Measurements from ENCODE around the gene CDK19.
A peak's percentile ranks its signal among the peaks of the same experiment; 100 is the strongest.

The CDK19 gene

DNA sequence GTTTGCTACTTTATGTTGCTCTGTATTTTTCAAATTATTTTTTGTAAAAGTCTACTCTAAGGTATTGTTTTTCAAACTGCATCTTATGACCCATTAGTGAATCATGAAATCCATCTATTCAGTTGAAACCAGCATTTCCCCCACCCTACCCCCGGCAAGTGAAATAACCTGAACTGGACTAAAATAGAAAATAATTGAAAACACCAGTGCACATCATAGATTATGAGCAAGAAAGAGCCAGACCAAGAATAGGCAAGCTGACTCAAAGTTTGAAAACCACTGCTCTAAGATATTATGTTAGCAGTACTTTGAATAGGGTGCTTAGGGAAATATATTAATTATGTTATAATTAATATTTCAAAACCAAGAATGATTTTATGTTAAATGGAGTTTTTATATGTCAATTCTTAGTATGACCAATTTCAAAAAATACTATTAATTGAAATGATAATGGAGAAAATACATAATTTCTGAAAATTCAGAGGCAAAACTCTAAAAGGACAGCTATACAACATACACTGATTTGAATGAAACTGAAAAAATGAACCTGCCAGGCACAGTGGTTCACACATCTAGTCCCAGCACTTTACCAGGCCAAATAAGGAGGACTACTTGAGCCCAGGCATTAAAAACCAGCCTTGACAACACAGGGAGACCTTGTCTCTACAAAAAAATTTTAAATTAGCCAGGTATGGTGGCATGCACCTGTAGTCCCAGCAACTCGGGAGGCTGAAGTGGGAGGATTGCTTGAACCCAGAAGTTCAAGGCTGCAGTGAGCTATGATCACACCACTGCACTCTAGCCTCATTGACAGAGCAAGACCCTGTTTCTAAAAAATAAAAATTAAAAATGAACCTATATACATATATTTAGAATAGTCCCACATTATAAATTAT, 112.0 kb downstream of the CDK19 start:
- DNase-seq (ENCODE audit: low spot score): no peak

DNA sequence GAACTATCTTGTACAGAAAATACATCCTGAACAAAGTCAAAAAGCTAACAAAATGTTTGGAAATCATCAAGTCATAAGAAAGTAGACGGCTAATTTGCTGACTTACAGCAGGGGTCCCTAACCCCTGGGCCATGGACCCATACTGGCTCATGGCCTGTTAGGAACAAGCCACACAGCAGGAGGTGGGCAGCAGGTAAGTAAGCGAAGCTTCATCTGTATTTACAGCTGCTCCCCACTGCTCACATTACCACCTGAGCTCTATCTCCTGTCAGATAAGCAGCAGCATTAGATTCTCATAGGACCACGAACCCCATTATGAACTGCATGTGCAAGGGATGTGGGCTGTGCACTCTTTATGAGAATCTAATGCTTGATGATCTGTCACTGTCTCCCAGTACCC, 115.5 kb downstream of the CDK19 start:
- no peak for DNase-seq (ENCODE audit: low spot score)

DNA sequence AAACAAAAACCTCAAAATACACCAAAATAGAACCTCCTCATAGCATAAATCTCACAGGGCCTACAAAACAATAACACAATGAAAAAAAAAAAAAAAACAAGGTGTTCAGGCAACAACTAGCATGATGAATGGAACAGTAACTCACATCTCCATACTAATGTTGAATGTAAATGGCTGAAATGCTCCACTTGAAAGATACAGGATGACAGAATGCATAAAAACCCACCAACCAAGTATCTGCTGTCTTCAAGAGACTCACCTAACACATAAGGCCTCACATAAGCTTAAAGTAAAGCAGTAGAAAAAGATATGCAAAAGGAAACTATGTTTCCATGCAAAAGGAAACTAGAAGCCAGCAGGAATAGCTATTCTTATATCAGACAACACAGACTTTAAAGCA, 121.3 kb downstream of the CDK19 start:
- no peak for DNase-seq (ENCODE audit: low spot score)

DNA sequence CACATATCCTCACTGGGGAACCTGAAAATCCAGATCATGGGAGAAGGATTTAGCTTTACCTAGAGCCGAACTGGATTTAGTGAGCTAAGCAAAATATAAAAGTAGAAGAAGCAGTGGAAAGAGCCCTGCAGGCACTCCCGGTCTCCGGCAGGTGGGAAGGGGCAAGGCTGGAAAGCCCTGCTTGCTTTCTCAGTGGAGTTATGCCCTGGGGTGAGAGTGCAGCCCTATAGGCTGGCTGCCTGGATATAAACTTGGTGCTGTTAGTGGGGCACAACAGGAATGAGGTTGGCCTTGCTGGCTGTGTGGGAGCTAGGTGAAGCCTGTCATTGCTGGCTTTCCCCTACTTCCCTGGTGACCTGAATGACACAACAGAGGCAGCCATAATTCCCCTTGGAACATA, 122.0 kb downstream of the CDK19 start:
- no peak for DNase-seq (ENCODE audit: low spot score)

DNA sequence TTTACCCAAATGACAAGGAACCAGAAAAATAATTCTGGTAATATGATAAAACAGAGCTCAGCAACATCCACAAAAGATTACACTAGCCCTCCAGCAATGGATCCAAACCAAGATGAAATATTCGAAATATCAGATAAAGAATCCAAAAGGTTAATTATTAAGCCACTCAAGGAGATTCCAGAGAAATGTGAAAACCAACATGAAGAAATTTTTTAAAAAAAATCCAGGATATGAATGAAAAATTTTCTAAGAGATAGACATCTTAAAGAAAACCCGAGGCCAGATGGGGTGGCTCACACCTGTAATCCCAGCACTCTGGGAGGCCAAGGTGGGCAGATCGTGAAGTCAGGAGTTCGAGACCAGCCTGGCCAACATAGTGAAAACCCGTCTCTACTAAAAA, 124.4 kb downstream of the CDK19 start:
- no peak for DNase-seq (ENCODE audit: low spot score)

DNA sequence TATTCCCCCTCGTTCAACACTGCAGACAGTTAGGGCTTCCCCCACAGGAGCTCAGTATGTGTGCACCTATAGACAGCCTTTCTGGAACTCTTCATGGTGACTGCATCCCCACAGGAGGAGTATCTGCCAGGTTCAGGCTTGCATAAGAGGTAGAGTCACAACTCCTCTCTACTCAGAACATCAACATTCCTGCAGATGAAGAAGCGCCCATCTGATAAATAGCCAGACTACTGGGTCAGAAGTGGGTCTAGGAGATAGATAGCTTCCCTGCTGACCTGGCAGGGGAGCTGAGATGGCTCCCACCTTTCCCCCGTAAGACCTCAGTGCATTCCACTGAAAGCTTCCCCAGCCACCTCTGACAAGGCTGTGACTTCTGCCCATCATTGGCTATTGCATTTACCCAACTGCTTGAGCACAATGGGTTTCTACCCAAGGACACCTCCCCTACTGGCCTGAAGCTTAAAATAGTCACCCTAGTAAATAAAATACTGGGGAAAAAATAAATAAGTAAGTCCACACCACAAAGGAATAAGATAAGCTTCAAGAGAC, 125.1 kb downstream of the CDK19 start:
- no peak for DNase-seq (ENCODE audit: low spot score)

DNA sequence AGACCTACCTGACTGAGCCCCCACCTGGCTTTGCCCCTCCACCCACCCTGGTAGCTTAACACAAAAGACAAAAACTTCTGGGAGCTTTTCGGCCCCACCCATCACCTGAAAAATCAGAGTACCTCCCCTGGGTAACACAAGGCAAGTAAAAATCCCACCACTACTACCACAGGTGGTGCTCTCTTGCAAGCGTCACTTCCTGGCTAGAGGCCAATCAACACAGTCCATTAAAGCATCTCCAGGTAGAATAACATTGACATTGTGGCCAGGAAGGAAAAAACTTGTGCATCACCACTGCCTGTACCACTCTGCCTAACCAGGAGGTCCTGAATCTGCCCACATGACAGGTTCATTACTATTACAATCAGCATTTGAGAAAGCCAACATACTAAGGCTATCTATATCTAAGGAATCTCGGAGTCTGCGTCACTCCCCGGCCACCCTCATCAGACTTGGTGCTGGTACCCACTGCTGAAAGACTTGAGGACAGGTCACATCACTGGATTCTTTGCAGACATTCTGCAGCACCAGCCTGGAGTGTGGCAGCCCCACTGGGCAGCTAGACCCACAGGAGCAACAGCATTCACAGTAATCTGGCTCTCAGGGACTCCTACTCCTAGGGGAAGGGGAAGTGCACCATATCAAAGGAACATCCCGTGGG, 125.9 kb downstream of the CDK19 start:
- no peak for DNase-seq (ENCODE audit: low spot score)

DNA sequence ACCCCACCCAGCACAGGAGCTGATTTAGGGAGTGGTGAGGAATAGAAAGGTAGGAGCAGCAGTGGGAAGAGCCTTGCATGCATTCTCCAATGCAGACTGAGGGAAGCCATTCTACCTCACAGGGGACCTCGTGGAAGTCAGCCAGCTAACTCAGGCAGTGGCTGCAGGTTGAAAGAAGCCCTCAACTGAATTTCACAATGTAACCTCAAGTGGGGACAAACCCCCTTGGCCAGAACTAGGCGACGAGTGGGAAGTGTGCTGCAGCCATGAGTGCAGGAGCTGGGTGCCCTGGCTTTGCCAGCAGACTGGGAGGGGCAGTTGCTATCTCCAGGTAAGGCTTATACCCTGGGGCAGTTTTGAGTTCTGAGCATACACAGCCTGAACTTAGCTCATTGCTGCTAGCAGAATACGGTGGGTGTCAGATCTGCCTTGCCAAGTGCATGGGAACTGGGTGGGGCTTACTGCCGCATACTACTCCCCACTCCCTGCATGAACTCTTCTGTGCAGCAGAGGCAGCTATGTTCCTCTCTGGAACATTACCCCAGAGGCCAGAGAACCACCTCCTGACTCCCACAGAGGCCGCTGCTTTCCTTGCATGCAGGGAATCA, 126.5 kb downstream of the CDK19 start:
- DNase-seq (ENCODE audit: low spot score): no peak

DNA sequence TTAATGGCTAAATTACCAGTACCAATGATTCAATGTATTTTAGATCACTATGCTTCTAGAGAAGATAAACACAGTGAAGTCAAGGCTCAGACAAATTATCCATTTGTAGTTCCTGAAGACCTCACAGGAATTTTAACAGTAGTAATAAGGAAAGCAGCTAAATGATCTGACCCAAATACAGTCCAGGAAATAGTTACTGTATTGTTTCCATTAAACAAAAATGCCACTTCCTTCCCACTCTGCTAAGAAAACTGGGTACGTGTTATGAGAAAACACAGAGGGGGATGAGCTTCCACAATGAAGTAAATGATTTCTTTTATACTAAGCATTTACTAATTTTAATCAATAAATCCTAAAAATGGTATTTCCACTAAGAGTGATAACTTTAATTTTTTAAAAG, 127.9 kb downstream of the CDK19 start:
- no peak for DNase-seq (ENCODE audit: low spot score)

DNA sequence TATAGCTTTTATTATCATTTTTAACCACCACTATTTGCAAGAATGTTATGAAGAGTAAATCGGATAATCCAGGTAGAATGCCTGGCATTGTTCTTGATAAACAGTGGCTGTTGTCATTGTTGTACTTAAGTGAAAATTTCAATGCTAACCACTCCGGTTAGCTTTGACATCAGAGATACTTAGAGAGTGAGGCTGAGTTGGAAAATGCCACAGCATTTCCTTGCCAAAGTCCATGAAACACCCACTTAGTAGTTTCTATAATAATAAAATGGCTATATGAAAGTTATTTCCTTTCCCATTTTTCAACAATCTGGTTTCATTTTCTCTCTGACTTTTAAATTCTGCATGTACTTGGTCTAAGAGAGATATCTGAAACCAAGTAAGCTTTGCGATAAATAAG, 132.0 kb downstream of the CDK19 start:
- DNase-seq (ENCODE audit: low spot score): no peak

DNA sequence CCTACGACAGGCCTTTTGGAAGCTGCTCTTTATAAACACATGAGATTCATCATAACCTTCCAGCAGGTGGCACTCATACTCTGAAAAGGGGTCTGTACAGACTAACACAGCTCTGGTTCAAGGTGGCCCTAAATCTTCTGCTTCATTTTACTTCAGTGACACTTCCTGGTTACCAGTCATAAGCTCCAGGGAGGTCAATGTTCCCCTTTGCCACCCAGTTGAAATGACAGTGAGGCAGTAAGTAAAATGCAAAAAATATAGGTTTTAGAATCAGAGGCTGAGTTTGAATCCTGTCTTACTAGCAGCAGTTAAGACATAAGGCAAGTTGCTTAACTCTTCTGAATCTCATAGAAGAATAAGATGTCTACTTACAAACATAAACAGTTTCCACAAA, 132.8 kb downstream of the CDK19 start:
- peak; percentile 84 for DNase-seq (ENCODE audit: low spot score)

DNA sequence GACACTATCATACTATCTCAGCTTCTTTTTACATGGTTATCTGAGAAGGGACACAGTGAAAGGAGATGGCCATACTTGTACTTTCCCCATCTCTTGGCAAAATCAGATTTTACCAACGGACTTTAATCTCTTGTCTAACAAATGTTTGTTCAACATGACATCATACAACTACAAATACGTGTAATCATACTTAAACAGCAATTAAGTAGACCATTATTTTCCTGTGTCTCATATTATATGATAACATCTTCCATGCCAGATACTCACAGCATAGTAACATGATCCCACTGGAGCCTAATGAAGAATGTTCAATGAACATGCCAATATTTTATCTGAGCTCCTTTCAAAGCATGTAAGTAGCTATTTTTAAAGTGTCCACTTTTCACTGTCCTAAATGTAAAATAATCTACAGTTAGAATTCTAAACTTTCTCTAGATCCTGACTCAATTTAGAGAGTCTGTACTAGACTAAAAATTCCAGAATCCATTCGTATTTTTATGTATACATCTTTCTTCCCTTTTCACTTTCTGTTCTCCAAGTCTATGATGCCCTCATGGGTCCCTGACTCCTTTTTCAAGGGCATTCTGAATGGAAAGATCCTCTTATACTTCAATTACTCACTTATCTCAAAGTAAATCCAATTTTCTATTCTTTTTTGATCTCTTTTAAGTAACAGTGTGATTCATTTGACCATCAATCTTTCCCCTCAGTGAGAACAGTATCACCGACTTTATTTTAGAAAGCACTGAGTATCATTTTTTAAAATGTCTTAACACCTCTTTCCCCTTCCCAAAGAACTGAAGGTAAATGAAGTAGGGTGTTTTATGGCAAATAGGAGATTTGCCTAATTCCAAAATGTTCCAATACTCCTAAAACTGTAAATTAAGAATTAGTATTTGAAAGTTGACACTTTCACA, 133.5 kb downstream of the CDK19 start:
- DNase-seq (ENCODE audit: low spot score): no peak

DNA sequence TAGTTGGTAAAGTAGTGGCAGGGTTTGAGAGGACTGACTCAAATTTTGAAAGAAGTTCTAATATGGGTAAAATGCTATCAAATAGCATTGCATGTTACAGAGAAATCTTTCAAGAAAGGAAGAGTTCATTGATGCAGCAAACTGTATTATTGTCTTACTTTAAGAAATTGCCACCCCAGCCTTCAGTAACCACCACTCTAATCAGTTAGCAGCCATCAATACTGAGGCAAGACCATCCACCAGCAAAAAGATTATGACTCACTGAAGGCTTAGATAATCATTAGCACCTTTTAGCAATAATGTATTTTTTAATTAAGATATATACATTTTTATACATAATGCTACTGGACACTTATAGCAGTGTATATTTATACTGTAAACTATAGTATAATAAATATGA, 138.9 kb downstream of the CDK19 start:
- no peak for DNase-seq (ENCODE audit: low spot score)

DNA sequence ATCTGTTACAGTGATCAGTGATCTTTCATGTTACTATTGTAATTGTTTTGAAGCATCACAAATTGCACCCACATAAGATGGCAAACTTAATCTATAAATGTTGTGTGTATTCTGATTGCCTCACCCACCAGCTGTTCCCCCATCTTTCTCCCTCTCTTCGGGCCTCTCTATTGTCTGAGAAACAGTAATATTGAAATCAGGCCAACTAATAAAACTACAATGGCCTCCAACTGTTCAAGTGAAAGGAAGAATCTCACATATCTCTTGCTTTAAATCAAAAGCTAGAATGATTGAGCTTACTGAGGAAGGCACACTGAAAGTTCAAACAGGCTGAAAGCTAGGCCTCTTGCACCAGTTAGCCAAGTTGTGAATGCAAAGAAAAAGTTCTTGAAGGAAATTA, 141.2 kb downstream of the CDK19 start:
- no peak for DNase-seq (ENCODE audit: low spot score)

DNA sequence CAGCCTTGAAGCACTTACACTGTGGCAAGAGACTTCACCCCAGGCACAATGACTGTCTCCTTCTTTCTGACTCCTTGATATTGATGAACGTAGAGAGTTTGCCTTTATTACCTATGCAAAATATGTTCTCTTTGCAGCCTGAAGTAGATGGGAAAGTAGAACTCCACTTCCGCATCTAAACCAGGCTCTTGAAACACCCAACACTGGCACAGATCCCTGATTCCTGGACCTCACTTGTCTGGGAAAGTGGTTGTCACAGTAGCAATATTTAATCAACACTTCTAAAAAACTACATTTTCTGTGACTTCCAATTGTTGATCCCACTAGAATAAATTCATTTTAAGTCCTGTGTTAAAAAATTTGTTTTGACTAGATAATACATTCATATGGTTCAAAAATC, 143.1 kb downstream of the CDK19 start:
- no peak for DNase-seq (ENCODE audit: low spot score)

DNA sequence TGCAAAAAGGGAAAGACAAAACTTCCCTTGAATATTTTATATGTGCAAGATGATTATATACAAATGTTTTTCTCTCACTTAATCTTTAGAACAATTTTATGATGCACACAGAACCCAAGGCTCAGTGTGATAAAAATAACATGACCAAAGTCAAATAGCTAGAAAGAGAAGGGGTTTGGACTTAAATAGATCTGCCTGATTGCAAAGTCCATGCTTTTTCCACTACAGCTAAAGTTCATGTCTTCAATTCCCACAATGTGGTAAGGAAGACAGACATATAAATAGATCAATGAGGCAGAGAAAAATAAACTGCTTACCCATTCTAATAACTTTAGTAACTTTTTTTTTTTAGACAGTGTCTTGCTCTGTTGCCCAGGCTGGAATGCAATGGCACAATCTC, 143.8 kb downstream of the CDK19 start:
- DNase-seq (ENCODE audit: low spot score): no peak

DNA sequence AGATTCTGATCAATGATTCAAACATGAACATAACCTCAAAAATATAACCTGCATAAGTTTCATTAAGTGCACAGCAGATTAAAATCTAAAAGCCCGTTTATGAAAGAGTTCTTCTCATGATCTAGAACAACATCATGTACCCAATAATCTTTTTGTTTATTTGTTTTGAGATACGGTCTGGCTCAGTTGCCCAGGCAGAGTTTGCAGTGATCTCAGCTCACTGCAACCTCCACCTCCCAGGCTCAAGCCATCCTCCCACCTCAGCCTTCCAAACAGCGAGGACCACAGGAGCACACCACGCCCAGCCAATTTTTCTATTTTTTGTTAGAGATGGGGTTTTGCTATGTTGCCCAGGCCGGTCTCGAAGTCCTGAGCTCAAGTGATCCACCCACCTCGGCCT, 149.7 kb downstream of the CDK19 start:
- no peak for DNase-seq (ENCODE audit: low spot score)

DNA sequence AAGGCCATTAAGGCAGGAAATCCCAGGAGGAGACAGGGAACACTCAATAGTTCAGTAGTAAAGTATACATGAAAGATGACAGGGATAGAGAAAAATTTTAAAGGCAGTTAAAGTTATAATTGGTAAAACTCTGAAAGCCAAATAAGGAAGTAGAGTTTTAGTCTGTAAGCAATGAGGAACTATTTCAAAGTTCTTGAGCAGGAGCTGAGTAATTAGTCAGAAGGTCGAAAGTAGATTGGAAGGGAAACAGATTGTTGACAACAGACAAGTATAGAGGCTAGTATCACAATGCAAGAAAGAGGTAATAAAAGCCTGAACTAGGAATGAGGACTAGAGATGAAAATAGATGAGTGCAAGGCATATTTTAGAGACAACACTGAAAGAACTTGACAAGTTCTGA, 150.3 kb downstream of the CDK19 start:
- DNase-seq (ENCODE audit: low spot score): no peak

DNA sequence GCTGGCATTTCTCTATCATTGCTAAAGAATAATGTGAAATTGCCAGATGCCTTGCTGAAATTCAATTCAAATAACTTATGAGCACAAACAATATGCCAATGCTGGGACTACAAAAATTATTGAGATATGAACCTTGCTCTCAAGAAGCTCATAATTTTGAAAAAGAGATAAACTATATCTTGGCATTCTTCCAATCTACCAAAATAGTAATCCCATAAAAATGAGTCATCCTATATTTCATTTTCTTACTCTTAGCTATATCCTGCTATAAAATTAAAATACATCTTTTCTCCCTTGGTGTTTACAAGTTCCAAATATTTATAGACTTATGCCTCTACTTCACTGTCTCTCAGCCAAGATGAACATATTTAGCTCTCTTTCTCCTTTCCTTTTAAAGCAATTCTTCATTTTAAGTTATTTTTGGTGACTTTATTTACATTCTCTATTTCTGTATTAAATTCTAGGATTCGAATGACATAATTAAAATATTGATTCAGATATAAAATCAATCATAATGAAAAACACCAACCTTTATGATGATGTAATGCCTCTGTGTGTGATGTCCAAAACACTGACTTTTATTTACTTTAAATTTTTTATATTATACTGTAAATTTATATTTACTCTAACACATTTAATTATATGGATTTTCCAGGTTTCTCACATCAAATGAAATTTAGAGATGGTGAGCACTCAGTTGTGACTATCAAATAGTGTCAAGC, 152.6 kb downstream of the CDK19 start:
- DNase-seq (ENCODE audit: low spot score): peak; percentile 23

DNA sequence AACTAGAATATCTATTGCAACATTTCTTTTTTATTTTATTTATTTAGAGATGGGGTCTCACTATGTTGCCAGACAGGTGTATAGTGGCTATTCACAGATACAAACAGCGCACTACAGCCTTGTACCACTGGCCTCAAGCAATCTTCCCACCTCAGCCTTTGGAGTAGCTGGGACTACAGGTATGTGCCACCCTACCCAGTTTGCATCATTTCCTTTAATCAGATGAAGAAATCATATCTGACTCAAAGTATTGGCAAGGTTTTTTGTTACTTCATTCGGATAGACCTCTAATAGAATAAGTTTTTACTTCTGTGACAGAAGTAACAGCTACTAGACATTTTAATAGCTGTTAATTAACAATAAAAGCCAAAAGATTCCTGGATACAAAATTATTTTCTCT, 153.9 kb downstream of the CDK19 start:
- no peak for DNase-seq (ENCODE audit: low spot score)

DNA sequence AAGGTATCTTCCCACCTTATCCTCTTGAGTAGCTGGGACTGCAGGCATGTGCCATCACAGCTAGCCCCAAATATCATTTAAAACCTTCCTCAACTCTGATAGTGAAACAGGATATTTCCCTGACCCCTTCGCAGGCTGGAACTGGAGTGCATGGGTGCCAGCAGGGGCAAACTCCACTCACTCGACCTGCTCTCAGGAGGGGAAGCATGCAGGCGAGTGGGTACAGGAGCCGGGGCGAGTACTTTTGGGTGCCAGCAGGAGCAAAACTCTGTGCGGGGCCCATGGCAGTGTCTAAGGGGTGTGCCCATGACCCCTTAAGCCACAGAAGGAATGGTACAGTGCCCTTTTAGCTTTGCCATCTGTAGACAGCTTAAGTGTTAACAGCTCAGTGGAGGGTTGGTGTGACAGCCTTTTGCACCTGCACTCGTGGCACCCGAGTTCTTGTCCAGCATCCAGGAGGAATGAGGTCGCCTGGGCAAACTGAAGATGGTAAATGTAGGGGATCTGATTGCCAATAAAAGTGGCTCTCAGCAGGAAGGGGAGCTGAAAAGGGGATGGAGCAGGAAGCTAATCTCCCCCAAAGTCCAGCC, 155.1 kb downstream of the CDK19 start:
- no peak for DNase-seq (ENCODE audit: low spot score)
